GM19463 (cell line): Measurements from ENCODE around the gene SMIM45.
A peak's percentile ranks its signal among the peaks of the same experiment; 100 is the strongest.

Experiments
- ATAC-seq: cut with Tn5 transposase; IDR thresholded peaks from one replicate; pipeline ENCODE4 v1.9.1; 2021; ENCODE audit warnings: mild to moderate bottlenecking, moderate library complexity; ENCODE audit not compliant: unreplicated experiment

The SMIM45 gene

DNA sequence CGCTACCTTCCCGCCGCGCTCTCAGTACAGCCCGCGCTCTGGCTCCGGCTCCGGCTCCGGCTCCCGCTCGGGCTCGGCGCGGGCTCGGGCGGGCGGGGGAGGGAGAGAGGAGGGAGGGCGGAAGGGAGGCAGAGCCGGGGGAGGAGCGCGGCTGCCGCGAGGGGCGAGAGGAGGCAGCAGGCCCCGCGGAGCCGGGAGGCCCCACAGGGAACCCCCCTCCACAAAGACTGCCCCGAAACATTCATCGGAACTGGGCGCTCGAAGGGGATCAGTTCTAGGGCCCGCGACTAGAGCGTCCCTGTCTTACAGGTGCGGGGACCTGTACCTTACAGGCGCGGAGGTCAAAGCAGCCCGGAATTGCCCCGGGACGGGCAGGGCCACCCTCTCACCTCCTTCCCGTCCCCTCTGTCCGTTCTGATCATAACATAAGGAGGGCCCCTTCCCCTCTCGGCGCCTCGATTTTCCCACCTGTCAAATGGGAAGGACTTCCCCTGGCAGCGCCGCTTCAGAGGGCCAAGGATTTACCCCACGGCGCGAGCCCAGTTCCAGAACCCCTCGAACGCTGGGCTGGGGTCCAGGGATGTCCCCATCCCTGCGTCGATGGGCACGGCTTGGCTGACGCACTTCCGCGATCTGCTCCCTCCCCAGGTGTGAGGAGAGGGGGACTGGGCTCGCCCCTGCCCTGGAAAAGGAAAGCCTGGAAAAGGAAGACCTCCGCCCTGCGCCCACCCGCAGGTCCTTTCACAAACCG lies 36.7 kb upstream of the SMIM45 start, which contains the start of gene SHISA8:
Gene SHISA8 (minus strand): TSS at position 40 of the 751 bp plus-strand sequence. CDS start 407 bp downstream, outside the sequence.
- no peak for ATAC-seq

DNA sequence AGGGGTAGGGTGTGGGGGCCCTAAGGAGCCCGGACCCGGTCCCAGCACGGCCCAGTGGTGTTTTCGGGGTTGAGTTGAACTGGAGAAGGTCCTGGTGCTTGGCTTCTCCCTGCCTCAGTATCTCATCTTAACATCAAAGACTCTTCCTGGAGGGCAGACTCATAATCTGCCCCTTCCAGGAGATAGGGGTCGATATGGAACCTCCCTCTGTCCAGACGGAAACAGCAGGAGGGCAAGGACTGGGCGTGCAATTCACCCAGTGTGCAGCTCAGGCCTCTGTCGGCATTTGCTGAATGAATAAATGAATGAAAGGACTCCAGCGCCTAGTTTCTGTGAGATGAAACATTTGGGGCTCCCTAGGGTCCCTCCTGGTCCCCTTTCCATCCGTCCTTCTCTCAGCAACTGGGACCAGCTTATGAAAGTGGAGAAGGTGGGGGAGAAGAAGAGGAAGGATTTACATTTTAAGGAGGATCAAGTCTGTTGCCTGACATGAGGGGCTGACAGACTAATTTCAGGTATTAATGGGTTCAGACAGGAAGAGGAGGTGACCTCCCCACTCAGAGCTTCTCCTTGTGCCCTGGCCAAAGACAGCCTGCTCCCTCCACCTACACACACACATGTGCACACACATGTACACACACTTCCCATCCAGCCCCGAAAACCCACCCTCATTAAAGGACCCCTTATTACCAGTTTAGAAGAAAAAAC lies 36.0 kb upstream of the SMIM45 start:
- ATAC-seq, result no peak

DNA sequence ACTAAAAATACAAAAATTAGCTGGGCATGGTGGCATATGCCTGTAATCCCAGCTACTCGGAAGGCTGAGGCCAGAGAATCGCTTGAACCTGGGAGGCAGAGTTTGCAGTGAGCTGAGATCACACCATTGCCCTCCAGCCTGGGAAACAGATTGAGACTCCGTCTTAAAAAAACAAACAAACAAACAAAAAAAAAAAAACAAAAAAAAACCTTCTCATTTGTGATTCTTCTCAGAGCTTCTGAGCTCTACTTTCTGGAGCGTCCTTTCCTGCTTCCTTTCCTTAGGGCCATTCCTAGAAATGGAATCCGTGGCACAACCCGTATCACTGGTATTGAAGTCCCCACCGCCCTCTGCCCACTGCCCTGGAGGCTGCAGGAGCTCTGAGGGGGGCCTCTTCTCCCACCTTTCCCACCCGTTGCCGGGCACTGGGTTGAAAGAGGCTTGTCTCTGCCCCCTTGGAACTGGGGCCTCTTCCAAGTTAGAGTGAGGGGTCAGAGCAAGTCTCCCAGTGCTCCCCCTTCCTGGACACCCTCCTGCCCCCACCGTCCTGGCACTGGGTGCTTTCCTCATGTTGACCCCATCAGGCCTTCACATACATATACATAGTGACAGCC lies 35.1 kb upstream of the SMIM45 start:
- ATAC-seq, result no peak

DNA sequence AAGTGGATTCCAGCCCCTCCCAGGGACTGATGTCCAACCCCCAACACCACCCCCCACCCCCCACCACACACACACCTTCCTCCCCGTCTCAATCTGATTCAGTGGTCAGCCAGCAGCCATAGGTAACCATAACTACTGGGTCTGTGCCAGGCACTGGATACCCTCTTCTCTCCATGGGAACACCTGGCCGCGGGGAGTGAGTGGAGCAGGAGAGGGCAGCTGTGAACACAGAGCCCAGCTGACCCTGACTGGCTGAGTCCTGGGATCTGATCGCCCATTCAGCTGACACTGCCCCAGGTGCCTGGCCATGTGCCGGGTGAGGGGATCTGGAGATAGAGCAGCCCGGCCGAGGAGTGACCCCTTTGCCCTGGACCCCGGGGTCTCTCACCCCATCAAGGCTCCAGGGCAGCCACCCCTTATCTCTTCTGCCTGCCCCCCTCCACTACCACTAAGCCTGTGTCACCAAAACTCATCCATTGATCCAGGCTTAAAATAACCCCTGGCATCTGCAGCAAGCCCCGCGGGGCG lies 34.5 kb upstream of the SMIM45 start:
- ATAC-seq, result no peak

DNA sequence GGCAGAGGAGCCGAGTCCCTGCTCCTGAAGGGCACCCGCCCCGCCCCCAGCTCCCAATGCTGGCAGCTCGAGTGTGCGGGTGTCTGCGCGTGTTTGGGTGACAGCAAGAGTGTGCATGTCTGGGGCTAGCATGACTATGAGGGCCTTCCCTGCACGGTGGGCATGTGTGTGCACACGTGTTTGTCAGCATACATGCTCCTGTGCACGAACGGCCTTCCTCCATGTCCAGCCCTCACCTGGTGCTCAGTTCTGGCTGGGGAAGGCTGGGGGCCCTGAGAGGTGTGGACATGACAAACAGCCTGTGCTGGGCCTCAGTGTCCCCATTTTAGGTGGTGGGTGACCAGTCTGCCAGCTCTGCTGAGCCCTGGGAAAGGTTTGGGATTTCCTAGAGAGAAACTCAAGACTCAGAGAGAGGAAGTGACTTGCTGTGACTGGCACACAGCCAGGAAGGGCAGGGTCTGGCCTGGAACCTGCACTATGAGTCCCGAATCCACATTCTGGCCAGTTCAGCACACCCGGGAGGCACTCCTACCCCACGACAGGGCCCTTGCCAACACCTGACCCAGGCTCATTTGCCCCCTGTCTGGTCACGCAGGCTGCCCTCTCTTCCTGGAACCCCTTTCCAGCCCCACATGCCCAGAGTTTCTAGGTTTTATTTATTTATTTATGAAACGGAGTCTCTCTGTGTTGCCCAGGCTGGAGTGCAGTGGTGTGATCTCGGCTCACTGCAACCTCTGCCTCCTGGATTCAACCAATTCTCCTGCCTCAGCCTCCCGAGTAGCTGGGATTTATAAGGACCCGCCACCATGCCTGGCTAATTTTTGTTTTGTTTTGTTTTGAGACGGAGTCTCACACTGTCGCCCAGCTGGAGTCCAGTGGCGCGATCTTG lies 33.8 kb upstream of the SMIM45 start:
- no peak for ATAC-seq

DNA sequence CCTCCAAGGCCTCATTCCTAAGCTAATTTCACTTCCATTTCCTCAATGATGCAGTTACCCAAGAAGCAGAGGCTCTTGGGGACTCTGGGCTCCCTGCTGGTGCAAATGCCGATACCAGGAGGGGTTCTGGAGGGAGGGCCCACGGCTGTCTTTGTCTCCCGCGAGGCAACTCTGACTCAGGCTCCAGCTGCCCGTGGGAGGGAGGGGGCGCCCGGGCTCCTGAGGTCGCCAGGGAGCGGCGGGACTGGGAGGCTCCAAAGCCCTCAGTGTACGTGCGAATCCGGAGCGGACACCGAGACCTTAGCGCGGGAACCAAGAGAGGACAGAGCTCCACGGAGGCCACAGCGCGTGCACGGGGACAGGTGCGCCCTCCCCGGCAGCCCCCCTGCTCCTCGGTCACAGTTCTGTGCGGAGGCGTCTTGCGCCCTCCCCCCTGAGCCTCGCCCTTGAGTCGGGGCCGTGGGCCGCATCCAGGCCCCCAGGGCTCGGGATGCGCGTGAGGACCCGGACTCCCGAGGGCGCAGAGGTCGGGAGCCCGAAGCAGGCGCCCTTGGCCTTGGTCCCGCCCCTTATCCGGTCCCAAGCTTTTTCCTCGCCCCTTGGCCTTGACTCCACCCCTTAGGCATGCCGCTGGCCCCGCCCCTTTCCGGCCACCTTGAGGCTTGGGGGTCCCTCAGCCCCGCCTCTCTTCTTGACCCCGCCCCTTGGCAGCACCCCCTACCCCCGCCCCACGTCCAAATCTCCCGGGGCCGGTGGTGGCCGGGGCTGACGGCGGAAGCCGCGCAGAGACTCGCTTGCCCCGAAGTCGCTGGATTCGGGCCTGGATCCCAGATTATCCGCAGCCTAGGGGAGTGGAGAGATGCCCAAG lies 32.4 kb upstream of the SMIM45 start:
- ATAC-seq, result peak; percentile 48

DNA sequence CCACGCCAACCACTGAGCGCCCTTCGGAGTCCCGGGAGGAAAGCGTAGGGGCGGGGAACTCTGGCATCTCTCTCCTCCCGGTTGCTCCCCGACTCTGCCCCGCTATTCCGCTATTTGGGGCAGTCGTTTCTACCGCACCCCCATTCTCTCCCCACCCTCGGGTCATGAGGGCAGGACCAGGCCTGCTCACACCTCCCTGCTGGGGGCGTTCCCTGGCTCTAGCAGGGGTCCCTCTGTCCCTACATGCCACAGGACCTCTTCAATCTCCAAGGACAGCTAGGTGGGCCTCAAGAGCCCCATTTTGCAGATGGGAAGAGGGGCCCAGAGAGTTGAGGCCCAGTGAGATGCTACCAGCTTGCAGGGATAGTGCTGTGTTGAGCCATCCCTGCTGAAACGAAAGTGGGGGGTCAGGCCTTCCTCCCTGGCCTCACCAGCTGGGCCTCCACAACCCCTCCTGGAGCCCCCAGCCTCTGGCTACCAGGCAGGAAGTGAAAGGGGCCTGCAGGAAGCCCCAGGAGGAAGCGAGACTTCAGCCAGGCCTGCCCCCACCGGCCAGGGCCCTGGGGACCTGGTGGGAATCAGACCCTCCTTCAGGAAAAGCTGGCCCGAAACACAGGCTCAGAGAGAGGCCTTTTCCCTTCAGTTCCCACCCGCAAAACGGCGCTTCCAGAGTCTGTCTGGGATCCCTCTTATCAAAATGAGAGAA lies 31.5 kb upstream of the SMIM45 start:
- ATAC-seq, result peak; percentile 25

DNA sequence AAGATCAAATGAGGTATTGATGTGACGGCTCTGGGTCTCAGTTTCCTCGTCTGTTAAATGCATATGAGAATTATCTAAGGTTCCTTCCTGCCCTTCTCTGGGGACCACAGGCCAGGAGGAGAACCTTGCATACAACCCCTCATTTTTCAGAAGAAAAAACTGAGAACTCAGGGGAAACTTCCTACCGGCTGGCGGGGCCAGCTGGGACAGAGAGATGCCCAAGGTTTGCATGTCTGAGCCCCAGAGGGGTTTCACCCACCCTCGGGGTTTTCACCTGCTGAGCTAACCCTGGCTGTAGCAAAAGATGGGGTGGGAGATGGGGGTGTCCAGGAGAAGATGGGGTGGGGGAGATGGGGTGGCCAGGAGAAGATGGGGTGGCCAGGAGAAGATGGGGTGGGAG lies 29.6 kb upstream of the SMIM45 start:
- ATAC-seq, result no peak

DNA sequence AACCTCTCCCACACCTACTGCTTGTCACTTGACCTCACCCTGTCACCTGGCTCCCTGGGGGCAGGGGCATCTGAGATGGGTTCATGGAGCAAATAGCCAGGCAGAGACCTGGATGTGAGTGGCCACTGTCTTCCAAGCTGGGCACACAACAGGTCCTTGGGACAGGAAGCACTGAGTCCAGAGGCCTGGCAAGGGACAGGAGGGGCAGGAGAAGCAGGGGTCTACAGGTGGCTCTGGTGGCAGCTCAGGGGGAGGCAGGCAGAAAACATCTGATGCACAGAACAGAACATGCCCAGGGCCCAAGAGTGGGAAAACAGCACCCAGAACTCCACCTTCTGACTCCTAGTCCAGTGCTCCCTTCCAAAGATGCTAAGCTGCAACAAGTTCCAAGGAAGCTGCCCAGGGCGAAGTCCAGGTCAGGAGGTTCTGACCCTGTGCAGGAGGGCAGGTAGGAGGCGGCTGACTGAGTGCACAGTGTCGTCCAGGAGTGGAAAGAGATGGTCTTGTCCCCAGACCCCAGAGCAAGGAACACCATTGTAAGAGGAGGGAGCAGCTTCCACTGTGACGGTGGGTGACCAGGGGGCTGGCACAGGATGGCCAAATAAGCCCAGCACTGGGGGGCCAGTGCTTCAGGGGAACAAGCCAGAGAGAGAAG lies 28.9 kb upstream of the SMIM45 start:
- no peak for ATAC-seq

DNA sequence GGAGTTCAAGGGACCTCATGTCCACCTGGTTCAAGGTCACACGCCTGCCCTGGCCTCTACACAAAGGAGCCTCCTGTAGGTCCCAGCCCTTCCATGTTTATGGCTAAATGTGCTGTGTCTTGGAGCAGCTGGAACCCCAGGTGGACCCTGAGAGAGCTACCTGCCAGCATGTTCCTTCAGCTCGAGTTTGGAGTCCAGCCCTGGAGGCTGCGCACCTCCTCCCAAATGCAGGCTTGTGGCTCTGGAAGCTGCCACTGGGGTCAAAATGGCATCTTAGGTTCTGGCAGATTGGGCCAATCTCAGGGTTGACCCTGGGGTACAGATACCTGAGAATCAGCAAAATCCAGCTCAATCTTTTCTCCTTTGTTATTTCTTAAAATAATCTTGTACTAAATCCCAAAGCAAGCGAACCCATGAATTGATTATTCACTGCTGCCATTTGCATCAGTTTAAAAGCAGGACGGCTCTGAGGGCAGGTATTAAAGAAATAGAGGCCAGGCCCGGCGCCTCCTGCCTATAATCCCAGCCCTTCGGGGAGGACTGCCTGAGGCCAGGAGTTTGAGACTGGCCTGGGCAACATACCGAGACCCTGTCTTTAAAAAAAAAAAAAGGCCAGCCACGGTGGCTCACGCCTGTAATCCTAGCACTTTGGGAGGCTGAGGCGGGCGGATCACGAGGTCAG lies 28.2 kb upstream of the SMIM45 start:
- ATAC-seq, result no peak

DNA sequence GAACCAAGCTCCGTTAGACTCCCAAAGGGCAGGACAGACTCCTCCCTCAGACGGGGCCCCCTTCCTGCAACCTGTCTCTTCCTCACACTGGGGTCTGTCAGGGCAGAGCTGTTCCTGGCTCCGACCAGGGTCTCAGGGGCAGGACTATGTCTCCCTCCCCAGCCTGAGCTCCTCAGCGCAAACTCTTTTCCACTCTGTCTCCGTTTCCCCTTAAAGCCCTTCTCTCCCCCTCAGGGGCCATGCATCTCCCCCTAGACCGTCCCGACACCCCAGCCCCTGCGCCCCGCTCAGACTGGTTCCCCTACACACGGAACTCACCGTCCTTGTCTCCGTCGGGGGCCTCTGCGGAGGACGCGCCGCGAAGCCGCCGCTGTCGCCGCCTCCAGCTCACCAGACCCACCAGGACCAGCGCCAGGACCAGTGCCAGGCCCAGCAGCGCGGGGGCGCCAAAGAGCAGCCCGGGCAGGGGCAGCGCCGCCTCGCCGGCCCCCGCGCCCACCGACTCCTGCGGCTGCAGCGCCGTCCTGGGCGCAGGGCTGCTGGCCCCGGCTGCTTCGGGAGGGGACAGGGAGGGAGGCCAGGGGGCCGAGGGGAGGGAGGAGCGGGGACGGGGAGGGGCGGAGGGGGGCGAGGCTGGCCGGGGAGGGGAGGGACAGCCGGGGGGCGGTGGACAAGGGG lies 26.0 kb upstream of the SMIM45 start:
- ATAC-seq, result peak; percentile 47

DNA sequence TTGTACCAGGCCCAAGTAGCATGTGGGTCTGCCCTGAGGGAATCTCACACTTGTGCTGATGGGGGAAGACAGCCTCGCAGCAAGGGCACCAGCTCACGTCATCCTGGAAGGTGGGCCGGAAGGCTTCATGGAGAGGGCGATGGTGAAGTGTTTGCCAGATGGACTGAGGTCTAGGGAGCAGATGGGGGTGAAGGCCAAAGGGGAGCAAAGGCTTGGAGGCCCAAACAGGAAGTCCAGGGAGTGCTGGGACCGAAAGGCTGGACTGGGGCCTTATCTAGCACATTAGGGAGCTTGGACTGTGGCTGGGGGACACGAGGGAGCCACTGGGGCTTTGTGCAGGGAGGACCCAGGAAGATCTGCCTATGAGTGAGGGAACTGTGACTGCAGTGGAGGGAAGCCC lies 24.1 kb upstream of the SMIM45 start:
- ATAC-seq, result no peak

DNA sequence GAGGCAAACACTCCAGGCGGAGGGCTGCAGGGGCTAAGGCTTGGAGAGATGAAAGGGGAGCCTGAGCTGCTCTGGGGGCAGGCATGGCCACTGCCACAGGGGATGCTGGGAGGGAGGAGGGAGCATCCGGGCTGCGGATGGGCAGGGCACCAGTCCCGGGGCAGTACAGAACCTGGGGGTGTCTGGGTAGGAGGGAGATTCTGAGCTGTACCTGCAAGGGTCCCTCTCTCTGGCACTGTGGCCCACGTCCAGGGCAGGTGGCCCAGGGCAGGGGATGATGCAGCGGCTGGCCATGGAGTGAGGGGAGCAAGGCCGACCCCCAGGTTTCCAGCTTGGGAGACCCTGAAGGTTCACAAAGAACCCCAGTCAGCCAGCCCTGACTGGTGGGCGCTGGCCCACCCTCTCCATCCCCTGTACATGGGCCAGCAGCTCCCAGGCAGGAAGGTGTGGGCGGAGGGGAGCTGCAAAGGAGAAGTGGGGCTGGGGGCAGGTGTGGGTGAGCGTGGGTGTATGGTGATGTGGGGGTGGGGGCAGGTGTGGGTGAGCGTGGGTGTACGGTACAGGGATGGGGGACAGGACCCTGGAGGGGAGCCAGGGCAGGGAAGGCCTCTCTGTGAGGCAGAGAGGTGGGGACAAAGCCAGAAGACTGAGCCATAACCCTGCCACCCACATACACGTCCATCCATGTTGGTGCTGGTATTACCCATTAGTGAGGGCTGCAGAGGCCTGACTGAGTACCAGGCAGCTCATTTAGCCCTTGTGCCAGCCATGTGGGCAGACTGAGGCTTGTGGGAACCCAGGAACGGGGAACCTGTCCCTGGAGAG lies 23.1 kb upstream of the SMIM45 start:
- ATAC-seq, result no peak

DNA sequence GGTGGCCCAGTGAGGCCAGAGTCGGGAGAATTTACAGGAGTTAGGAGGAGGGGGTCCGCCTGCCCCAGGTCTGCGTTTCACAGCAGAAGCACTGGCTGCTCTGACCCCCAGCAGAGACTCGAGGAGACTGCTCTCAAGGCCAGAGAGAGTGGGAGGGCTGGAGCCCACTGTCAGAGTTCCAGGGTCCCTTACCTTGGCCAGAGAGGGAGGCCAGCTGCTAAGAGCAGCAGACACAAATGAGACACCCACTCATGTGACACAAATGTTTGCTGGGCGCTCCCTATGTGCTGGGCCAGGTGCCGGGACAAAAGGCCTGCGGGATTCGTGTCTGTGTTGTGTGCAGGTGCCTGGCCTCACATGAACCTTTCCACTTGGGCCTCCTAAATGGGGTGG lies 22.5 kb upstream of the SMIM45 start:
- ATAC-seq, result no peak

DNA sequence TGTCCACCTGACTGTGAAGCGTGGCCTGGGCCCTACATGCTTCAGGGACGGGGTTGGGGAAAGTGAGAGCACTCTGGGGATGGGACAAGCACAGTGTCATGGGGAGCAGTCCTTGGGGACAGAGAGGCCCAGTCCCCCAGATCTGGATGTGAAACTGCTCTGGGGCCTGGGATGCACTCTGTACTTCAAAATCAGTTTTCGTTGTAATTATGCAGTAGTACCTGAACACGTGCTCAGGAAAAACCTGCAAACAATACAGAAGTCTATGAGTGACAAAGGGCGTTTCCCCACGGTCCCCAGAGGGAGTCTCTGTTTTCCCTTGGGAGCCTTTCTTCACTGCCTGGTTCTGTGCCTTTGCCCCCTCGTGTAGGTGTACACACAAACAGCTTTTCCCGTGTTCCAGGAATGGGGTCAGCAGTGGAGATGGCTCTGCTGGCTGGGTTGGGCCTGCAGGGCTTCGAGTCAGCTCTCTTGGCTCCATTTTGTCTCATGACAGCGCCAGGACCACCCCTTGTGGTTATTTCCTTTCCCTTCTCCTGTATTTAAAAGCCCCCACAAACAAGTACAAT lies 20.2 kb upstream of the SMIM45 start:
- ATAC-seq, result no peak

DNA sequence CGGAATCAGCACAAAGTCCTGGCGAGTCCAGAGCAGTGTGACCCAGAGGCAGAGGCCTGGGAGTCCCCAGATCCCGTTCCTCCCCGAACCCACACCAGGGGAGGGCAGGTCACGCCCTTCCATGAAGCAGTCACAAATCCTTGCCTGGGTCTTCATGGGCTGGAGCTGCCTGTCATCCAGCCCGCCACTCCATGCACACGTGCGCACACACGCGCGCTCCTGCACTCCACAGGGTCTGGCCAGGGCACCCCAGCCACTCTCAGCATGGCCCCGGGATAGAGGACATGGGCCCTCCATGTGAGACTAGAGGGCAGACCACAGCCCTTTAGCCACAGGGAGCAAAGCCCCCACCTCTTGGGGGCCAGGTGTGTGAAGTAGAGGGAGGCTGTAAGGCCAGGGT lies 19.6 kb upstream of the SMIM45 start:
- no peak for ATAC-seq
